Fibroblast of lung (primary cell): ENCODE measurements around the gene BIRC5.

Source experiments
- CTCF ChIP-seq, 2 donors: IDR thresholded peaks in 1 of 2; conservative IDR thresholded peaks in 1 of 2; 1 replicate in 1 of 2; 2 replicates in 1 of 2; pipeline ENCODE4 v1.5.1; 2011 to 2012; ENCODE audit warnings: low read length in 2 of 2, control low read depth in 1 of 2, inconsistent platforms in 1 of 2, low read depth in 1 of 2, mild to moderate bottlenecking in 1 of 2
- EZH2 ChIP-seq: IDR thresholded peaks from 2 replicates; pipeline ENCODE4 v1.5.1; 2012; ENCODE audit warnings: low read length, control low read depth, mild to moderate bottlenecking; ENCODE audit errors: missing control alignments

- TF ChIP-seq CTCF (conservative IDR thresholded peaks at IDR 0.05 in 1 of 2, IDR thresholded peaks at IDR 0.05 in 1 of 2; ENCODE audit: low read depth in 1 of 2, low read length in 2 of 2): no peak
- TF ChIP-seq EZH2: no peak
These were observed 38.1 kb downstream of the BIRC5 start for GRCh38 chr17:78252111-78252634.
